H9 (cell line): ENCODE data around the gene ACAP2. TPM values are rescaled to one million over a fixed set of nuclear protein-coding genes. Genes with fewer than 3 reads are reported as not detected.

Source experiments
- DNase-seq: peaks from one replicate; pipeline ENCODE4 v3.0.0-alpha.2; 2017
- H2AFZ ChIP-seq: one replicate; pipeline ENCODE4 v1.6.1; 2013; ENCODE audit warnings: mild to moderate bottlenecking, low read length, control low read depth, moderate library complexity
- H2AK5ac ChIP-seq: 2 replicates; pipeline ENCODE4 v1.6.1; 2013; ENCODE audit warnings: low read length, control low read depth, mixed read lengths; ENCODE audit not compliant: insufficient read length
- H2BK120ac ChIP-seq: one replicate; pipeline ENCODE4 v1.6.1; 2013; ENCODE audit warnings: low read depth, mild to moderate bottlenecking, low read length, control low read depth, inconsistent platforms; ENCODE audit not compliant: poor library complexity, severe bottlenecking
- H2BK12ac ChIP-seq: 2 replicates; pipeline ENCODE4 v1.6.1; 2013; ENCODE audit warnings: low read length, control low read depth, mixed read lengths, low read depth; ENCODE audit not compliant: insufficient read length
- H2BK15ac ChIP-seq: 2 replicates; pipeline ENCODE4 v1.6.1; 2013; ENCODE audit warnings: low read depth, low read length, control low read depth
- H2BK20ac ChIP-seq: one replicate; pipeline ENCODE4 v1.6.1; 2013; ENCODE audit warnings: low read depth, mild to moderate bottlenecking, low read length, control low read depth, inconsistent platforms; ENCODE audit not compliant: poor library complexity, severe bottlenecking
- H2BK5ac ChIP-seq: 2 replicates; pipeline ENCODE4 v1.6.1; 2013; ENCODE audit warnings: low read length, control low read depth, mixed read lengths; ENCODE audit not compliant: insufficient read length
- H3K14ac ChIP-seq: 2 replicates; pipeline ENCODE4 v1.6.1; 2013; ENCODE audit warnings: low read length, control low read depth; ENCODE audit not compliant: insufficient read depth
- H3K18ac ChIP-seq: 2 replicates; pipeline ENCODE4 v1.6.1; 2013; ENCODE audit warnings: low read depth, mild to moderate bottlenecking, mixed read lengths, low read length, control low read depth; ENCODE audit not compliant: insufficient read length
- H3K23ac ChIP-seq: 2 replicates; pipeline ENCODE4 v1.6.1; 2013; ENCODE audit warnings: low read length, control low read depth, mixed read lengths, low read depth; ENCODE audit not compliant: insufficient read length
- H3K23me2 ChIP-seq: 2 replicates; pipeline ENCODE4 v1.6.1; 2013; ENCODE audit warnings: low read depth, mild to moderate bottlenecking, mixed read lengths, low read length, control low read depth; ENCODE audit not compliant: insufficient read length, poor library complexity, severe bottlenecking
- H3K27ac ChIP-seq: 2 replicates; pipeline ENCODE4 v1.5.1; 2013; ENCODE audit warnings: low read length, control low read depth, mixed read lengths, low read depth; ENCODE audit not compliant: insufficient read length
- H3K27me3 ChIP-seq: 2 replicates; pipeline ENCODE4 v1.6.1; 2013; ENCODE audit warnings: low read length, control low read depth, inconsistent platforms; ENCODE audit not compliant: insufficient read depth
- H3K4ac ChIP-seq: 2 replicates; pipeline ENCODE4 v1.6.1; 2013; ENCODE audit warnings: low read depth, mild to moderate bottlenecking, control low read depth, inconsistent platforms, low read length, moderate library complexity
- H3K4me1 ChIP-seq: 2 replicates; pipeline ENCODE4 v1.6.1; 2013; ENCODE audit warnings: low read length, control low read depth, inconsistent platforms; ENCODE audit not compliant: insufficient read depth
- H3K4me2 ChIP-seq: 2 replicates; pipeline ENCODE4 v1.6.1; 2013; ENCODE audit warnings: low read length, control low read depth, mixed read lengths; ENCODE audit not compliant: insufficient read length, insufficient read depth
- H3K56ac ChIP-seq: 2 replicates; pipeline ENCODE4 v1.6.1; 2013; ENCODE audit warnings: low read depth, mild to moderate bottlenecking, mixed read lengths, low read length, control low read depth; ENCODE audit not compliant: insufficient read length
- H3K79me1 ChIP-seq: 2 replicates; pipeline ENCODE4 v1.6.1; 2013; ENCODE audit warnings: low read depth, mild to moderate bottlenecking, moderate library complexity, low read length, control low read depth, inconsistent platforms; ENCODE audit not compliant: insufficient read depth, poor library complexity, severe bottlenecking
- H3K79me2 ChIP-seq: 2 replicates; pipeline ENCODE4 v1.6.1; 2013; ENCODE audit warnings: low read length, control low read depth, inconsistent platforms; ENCODE audit not compliant: insufficient read depth
- H3K9ac ChIP-seq: 2 replicates; pipeline ENCODE4 v1.6.1; 2013; ENCODE audit warnings: low read length, control low read depth, mixed read lengths; ENCODE audit not compliant: insufficient read length; ENCODE audit errors: extremely low read depth
- H3K9me3 ChIP-seq: one replicate; pipeline ENCODE4 v1.6.1; 2013; ENCODE audit warnings: low read depth, low read length, inconsistent platforms; ENCODE audit not compliant: control insufficient read depth
- H3T11ph ChIP-seq: one replicate; pipeline ENCODE4 v1.6.1; 2013; ENCODE audit warnings: mild to moderate bottlenecking, low read length, control low read depth, inconsistent platforms
- H4K20me1 ChIP-seq: one replicate; pipeline ENCODE4 v1.6.1; 2013; ENCODE audit not compliant: control insufficient read depth, insufficient read length, insufficient read depth
- H4K5ac ChIP-seq: 2 replicates; pipeline ENCODE4 v1.6.1; 2013; ENCODE audit warnings: low read depth, mild to moderate bottlenecking, mixed read lengths, low read length, control low read depth; ENCODE audit not compliant: insufficient read length
- H4K8ac ChIP-seq: replicated peaks from 2 replicates; pipeline ENCODE4 v1.6.1; 2013; ENCODE audit warnings: low read length, control low read depth, mixed read lengths, low read depth; ENCODE audit not compliant: insufficient read length
- H4K91ac ChIP-seq: 2 replicates; pipeline ENCODE4 v1.6.1; 2013; ENCODE audit warnings: low read depth, mild to moderate bottlenecking, moderate library complexity, mixed read lengths, low read length, control low read depth; ENCODE audit not compliant: insufficient read length
- H3K27ac Mint-ChIP-seq, 3 experiments: 2 replicates in 2 of 3; 3 replicates in 1 of 3; pipeline ENCODE4 v1.8.0; 2020 to 2021; ENCODE audit warnings: mixed read lengths in 3 of 3, mild to moderate bottlenecking in 1 of 3, moderate library complexity in 1 of 3
- H3K27me3 Mint-ChIP-seq: 2 replicates; pipeline ENCODE4 v1.8.0; 2021; ENCODE audit warnings: low read depth, mild to moderate bottlenecking, moderate library complexity, mixed read lengths
- H3K36me3 Mint-ChIP-seq, 3 experiments: 2 replicates in 2 of 3; 3 replicates in 1 of 3; pipeline ENCODE4 v1.8.0; 2020 to 2021; ENCODE audit warnings: low read depth in 3 of 3, mixed read lengths in 3 of 3; ENCODE audit not compliant: insufficient read depth in 1 of 3
- H3K4me1 Mint-ChIP-seq, 2 experiments: 2 replicates each; pipeline ENCODE4 v1.8.0; 2020; ENCODE audit warnings: mixed read lengths in 2 of 2
- H3K4me3 Mint-ChIP-seq, 2 experiments: 2 replicates in 1 of 2; 3 replicates in 1 of 2; pipeline ENCODE4 v1.8.0; 2020 to 2021; ENCODE audit warnings: mild to moderate bottlenecking in 2 of 2, mixed read lengths in 2 of 2, moderate library complexity in 1 of 2
- H3K9me3 Mint-ChIP-seq, 2 experiments: 2 replicates in 1 of 2; 3 replicates in 1 of 2; pipeline ENCODE4 v1.8.0; 2020; ENCODE audit warnings: mild to moderate bottlenecking in 2 of 2, mixed read lengths in 2 of 2, moderate library complexity in 1 of 2
- WGBS: extraction: QIAGEN DNeasy Blood & Tissue Kit; methylation state at CpG from one replicate; pipeline ENCODE4 v1.1.7; 2013; ENCODE audit warnings: missing lambda C conversion rate, low lambda C conversion rate, mixed read lengths; ENCODE audit not compliant: insufficient read length; ENCODE audit errors: extremely low coverage; 5-methylcytosine and 5-hydroxymethylcytosine counted together
- total RNA-seq: library from RNA; stranded (reverse); gene quantifications from 2 replicates; pipeline ENCODE4 v1.2.1, GENCODE V29; 2021
- TF ChIP-seq, protein P1 (sequence below): fragments of 200-600 bp; sonication (generic); conservative IDR thresholded peaks from 3 replicates; pipeline ENCODE4 v1.8.0; 2021; ENCODE audit warnings: antibody characterized with exemption, mild to moderate bottlenecking

ACAP2 gene
- total RNA-seq, 1 experiment from 2014 or later = 30.8 TPM

- Histone ChIP-seq H3K9me3 (no peaks in the 10 kb centered on the region), H2BK120ac (no peak overlapping the region), H2BK15ac (no peak overlapping the region), H3K4ac (no peak overlapping the region), H3K14ac (no peak overlapping the region), H2BK20ac (no peak overlapping the region), H2BK5ac (no peak overlapping the region), H3K27me3 (no peaks in the 10 kb centered on the region), H4K5ac (no peak overlapping the region), H3K56ac (no peak overlapping the region), H3K23ac (no peak overlapping the region), H3T11ph (no peak overlapping the region), H3K4me1 (no peaks in the 10 kb centered on the region), H2AFZ (no peak overlapping the region), H4K20me1 (no peaks in the 10 kb centered on the region), H2BK12ac (no peak overlapping the region), H3K79me2 (peaks cover 3% of the 10 kb centered on the region; the same call in 1 of the 2 replicates), H4K91ac (no peak overlapping the region), H3K4me2 (no peak overlapping the region), H3K27ac (no peak overlapping the region), H3K79me1 (peaks cover 4% of the 10 kb centered on the region), H3K18ac (no peak overlapping the region), H3K9ac (no peak overlapping the region), H2AK5ac (no peak overlapping the region), H3K23me2 (no peaks in the 10 kb centered on the region), H4K8ac (no peak overlapping the region)
- peak overlapping the region in 1 of 3 experiments; percentile 29; a peak in 1 of 7 replicates for H3K27ac Mint-ChIP-seq
- TF ChIP-seq, protein P1, sequence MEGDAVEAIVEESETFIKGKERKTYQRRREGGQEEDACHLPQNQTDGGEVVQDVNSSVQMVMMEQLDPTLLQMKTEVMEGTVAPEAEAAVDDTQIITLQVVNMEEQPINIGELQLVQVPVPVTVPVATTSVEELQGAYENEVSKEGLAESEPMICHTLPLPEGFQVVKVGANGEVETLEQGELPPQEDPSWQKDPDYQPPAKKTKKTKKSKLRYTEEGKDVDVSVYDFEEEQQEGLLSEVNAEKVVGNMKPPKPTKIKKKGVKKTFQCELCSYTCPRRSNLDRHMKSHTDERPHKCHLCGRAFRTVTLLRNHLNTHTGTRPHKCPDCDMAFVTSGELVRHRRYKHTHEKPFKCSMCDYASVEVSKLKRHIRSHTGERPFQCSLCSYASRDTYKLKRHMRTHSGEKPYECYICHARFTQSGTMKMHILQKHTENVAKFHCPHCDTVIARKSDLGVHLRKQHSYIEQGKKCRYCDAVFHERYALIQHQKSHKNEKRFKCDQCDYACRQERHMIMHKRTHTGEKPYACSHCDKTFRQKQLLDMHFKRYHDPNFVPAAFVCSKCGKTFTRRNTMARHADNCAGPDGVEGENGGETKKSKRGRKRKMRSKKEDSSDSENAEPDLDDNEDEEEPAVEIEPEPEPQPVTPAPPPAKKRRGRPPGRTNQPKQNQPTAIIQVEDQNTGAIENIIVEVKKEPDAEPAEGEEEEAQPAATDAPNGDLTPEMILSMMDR = no peak
- peaks cover 0 to 5% of the 10 kb centered on the region in 2 experiments; a peak in 2 of 4 replicates for H3K4me1 Mint-ChIP-seq
- peaks cover 0 to 3% (median 0%) of the 10 kb centered on the region in 3 experiments; a peak in 1 of 7 replicates for H3K36me3 Mint-ChIP-seq
- no peak for DNase-seq
- no peaks in the 10 kb centered on the region for H3K9me3 Mint-ChIP-seq
- no peaks in the 10 kb centered on the region for H3K27me3 Mint-ChIP-seq
- no CpG with 5 or more reads among the region's 3 CpGs for WGBS
- no peak overlapping the region for H3K4me3 Mint-ChIP-seq
Measured at GRCh38 chr3:195425849-195426248, 17.0 kb downstream of the ACAP2 start.
